ES-I3 (cell line): ENCODE data around the gene PRDM10.
A peak's percentile ranks its signal among the peaks of the same experiment; 100 is the strongest.
"Not testable (repeated sequence)": the region's sequence is repeated elsewhere in the genome, so short reads cannot be mapped to it uniquely, and the experiment has no call there.

Experiments
- H3K36me3 ChIP-seq: 2 replicates; pipeline ENCODE4 v1.6.1; 2013; ENCODE audit warnings: mild to moderate bottlenecking, low read length, control low read depth, moderate library complexity; ENCODE audit not compliant: insufficient read depth
- H3K4me1 ChIP-seq: 2 replicates; pipeline ENCODE4 v1.6.1; 2013; ENCODE audit warnings: mild to moderate bottlenecking, control low read depth, low read length; ENCODE audit not compliant: insufficient read depth
- H3K9ac ChIP-seq: 2 replicates; pipeline ENCODE4 v1.6.1; 2013; ENCODE audit warnings: low read depth, mild to moderate bottlenecking, low read length, moderate library complexity
- H3K9me3 ChIP-seq: 2 replicates; pipeline ENCODE4 v1.6.1; 2013; ENCODE audit warnings: mild to moderate bottlenecking, low read length, moderate library complexity; ENCODE audit not compliant: control insufficient read depth, insufficient read depth

Gene PRDM10

GRCh38 chr11:130031056-130031455 is 28.4 kb upstream of the PRDM10 start:
- Histone ChIP-seq H3K9me3 (no peaks in the 10 kb centered on the region), H3K4me1 (peaks cover 5% of the 10 kb centered on the region; the same call in 1 of the 2 replicates), H3K36me3 (no peaks in the 10 kb centered on the region), H3K9ac (no peak overlapping the region)

GRCh38 chr11:130029137-130029536 is 26.5 kb upstream of the PRDM10 start:
- Histone ChIP-seq H3K36me3 (no peaks in the 10 kb centered on the region), H3K9ac (no peak overlapping the region), H3K9me3 (no peaks in the 10 kb centered on the region), H3K4me1 (peaks cover 5% of the 10 kb centered on the region; the same call in 1 of the 2 replicates)

- Histone ChIP-seq H3K4me1 (no peaks in the 10 kb centered on the region), H3K36me3 (no peaks in the 10 kb centered on the region), H3K9me3 (no peaks in the 10 kb centered on the region), H3K9ac (no peak overlapping the region)
Measured at GRCh38 chr11:130025371-130025770, 22.7 kb upstream of the PRDM10 start.

- Histone ChIP-seq H3K4me1 (no peaks in the 10 kb centered on the region), H3K36me3 (no peaks in the 10 kb centered on the region), H3K9ac (no peak overlapping the region), H3K9me3 (no peaks in the 10 kb centered on the region)
Measured at GRCh38 chr11:130024361-130024760, 21.7 kb upstream of the PRDM10 start.

- Histone ChIP-seq H3K9ac (no peak overlapping the region), H3K9me3 (no peaks in the 10 kb centered on the region), H3K36me3 (no peaks in the 10 kb centered on the region), H3K4me1 (no peaks in the 10 kb centered on the region)
Measured at GRCh38 chr11:130023204-130023603, 20.6 kb upstream of the PRDM10 start.

- no peaks in the 10 kb centered on the region for H3K36me3 ChIP-seq
- no peak overlapping the region for H3K9ac ChIP-seq
- no peaks in the 10 kb centered on the region for H3K9me3 ChIP-seq
- H3K4me1 ChIP-seq, result no peaks in the 10 kb centered on the region
Measured at GRCh38 chr11:130022799-130023198, 20.2 kb upstream of the PRDM10 start.

GRCh38 chr11:130021606-130022005 is 19.0 kb upstream of the PRDM10 start:
- not testable (repeated sequence) for H3K4me1 ChIP-seq, H3K9me3 ChIP-seq, H3K9ac ChIP-seq, H3K36me3 ChIP-seq

- Histone ChIP-seq H3K9ac (no peak overlapping the region), H3K36me3 (no peaks in the 10 kb centered on the region), H3K4me1 (no peaks in the 10 kb centered on the region), H3K9me3 (no peaks in the 10 kb centered on the region; the same call in 1 of the 2 replicates)
Measured at GRCh38 chr11:130020323-130020722, 17.7 kb upstream of the PRDM10 start.

DNA sequence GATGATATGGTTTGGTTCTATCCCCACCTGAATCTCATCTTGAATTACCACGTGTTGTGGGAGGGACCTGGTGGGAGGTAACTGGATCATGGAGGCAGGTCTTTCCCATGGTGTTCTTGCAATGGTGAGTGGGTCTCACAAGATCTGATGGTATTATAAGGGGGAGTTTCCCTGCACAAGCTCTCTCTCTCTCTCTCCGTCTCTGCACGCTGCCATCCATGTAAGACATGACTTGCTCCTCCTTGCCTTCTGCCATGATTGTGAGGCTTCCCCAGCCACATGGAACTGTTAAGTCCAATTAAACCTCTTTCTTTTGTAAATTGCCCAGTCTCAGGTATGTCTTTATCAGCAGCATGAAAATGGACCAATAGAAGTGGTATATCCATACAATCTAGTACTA is 13.2 kb upstream of the PRDM10 start:
- not testable (repeated sequence) for H3K4me1 ChIP-seq, H3K36me3 ChIP-seq, H3K9ac ChIP-seq, H3K9me3 ChIP-seq

GRCh38 chr11:130008326-130008725 is 5.7 kb upstream of the PRDM10 start:
- no peaks in the 10 kb centered on the region for H3K36me3 ChIP-seq

GRCh38 chr11:130006929-130007328 is 4.3 kb upstream of the PRDM10 start:
- Histone ChIP-seq H3K9me3 (no peaks in the 10 kb centered on the region), H3K4me1 (no peaks in the 10 kb centered on the region), H3K9ac (no peak overlapping the region), H3K36me3 (no peaks in the 10 kb centered on the region)

More at GRCh38 chr11:130008326-130008725, 5.7 kb upstream of the PRDM10 start:
- Histone ChIP-seq H3K9ac (no peak overlapping the region), H3K4me1 (no peaks in the 10 kb centered on the region), H3K9me3 (no peaks in the 10 kb centered on the region)

- Histone ChIP-seq H3K9me3 (no peaks in the 10 kb centered on the region), H3K4me1 (no peaks in the 10 kb centered on the region), H3K9ac (peak overlapping the region; percentile 99), H3K36me3 (no peaks in the 10 kb centered on the region)
Measured at GRCh38 chr11:130003717-130004001, 1.0 kb upstream of the PRDM10 start.

DNA sequence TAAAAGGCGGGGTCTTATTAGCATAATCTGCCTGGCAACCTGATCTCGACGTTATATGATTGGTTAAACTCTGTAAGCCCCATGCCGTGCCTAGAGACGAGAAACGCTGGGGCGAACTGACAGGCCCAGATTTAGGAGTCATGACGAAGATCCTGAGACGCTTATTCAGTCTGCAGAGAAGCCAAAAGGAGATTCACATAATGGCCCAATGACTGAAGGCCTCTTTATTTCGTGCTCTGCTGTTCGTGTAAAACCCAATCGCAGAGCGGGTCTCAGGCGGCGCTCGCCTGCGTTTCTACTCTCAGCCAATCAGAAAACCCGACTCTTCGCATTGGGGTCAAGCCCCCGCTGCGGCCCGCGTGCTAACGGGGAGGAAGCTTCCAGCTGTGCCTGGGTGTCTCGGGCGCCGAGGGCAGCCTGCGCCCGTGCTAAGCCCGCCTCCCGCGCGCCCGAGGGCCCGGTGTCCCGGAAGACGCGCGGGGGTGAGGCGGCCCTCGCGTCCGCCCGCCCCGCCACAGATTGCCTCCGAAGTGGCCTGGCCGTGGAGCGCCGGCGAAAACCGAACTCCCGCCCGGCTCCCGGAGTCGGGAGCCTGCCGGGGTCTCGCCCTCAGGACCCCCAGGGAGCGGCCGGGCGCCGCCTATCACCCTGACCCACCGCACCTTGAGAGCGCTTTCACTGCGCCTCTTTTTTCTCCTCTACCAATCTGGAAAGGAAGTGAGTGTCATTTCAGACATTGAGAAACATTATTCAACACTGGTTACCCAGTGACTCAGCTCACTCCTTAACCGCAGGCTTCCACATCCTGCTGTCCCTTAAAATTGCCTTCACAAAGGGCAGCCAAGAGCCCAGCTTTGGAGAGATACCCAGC is 446 bp upstream of the PRDM10 start:
- Histone ChIP-seq H3K9ac (peak overlapping the region; percentile 99), H3K36me3 (no peaks in the 10 kb centered on the region), H3K4me1 (no peaks in the 10 kb centered on the region), H3K9me3 (no peaks in the 10 kb centered on the region)

DNA sequence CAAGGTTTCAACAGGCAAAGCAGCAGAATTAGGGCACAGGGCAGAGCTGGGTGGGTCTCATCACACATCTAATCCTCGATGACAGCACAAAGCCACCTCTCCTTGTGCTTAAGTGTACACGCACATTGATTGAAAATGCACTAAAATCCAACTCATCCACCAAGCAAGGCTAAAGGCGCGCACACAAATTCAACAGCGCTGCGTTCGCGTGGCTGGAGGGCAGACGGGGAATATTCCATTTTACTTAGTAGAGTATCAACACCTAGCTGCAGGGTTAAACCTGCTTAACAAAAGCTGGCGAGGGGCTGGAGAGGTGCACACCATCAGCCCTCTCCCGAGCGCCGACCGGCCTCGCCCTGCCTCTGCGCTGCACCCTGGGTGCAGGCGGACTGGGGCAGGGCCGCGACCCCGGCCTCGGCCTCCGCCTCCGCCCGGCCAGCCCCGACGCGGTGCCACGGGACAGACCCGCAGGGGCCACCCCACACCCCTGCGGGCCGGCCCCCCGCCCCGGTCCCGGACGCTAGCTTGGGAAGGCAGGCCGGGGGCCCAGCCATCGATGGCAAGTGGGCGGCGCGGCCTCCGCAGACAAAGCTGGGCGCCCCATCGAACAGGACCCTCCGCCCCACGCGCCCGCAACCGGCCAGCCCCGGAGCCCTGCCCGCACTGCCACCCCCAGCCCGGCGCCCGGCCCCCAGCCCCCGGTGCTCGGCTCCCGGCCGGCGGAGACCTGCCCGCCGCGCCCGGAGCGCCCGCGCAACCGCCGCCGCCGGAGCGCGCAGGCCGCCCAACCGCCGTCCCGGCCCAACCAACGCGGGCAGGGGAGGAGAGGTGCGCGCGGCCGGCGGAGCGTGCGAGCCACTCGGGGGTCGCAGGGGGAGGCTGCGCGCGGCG is 929 bp downstream of the PRDM10 start:
- H3K4me1 ChIP-seq, result no peaks in the 10 kb centered on the region

More for the DNA sequence above, 929 bp downstream of the PRDM10 start:
- peak overlapping the region; percentile 99 for H3K9ac ChIP-seq
- H3K9me3 ChIP-seq, result no peaks in the 10 kb centered on the region
- no peaks in the 10 kb centered on the region for H3K36me3 ChIP-seq
